Neural cell (in vitro differentiated cells): ENCODE measurements around the gene IL15. TPM values are rescaled to one million over a fixed set of nuclear protein-coding genes. Genes with fewer than 3 reads are reported as not detected.

ENCODE experiments used
- H2AFZ ChIP-seq: fragments of 200-600, 300-800 bp; sonication (generic), shearing (Covaris generic); 2 replicates; pipeline ENCODE4 v1.6.0; 2014; ENCODE audit warnings: low read depth, mild to moderate bottlenecking, antibody characterized with exemption, low read length, moderate library complexity
- H3F3A ChIP-seq: fragments of 200-600 bp; shearing (Covaris generic); 2 replicates; pipeline ENCODE4 v1.6.1; 2016; ENCODE audit warnings: mild to moderate bottlenecking, moderate library complexity, mixed read lengths, antibody characterized with exemption, low read length; ENCODE audit not compliant: insufficient read depth, poor library complexity, severe bottlenecking
- H3K27ac ChIP-seq: fragments of 200-600, 300-800 bp; sonication (generic), shearing (Covaris generic); 2 replicates; pipeline ENCODE4 v1.5.1; 2014; ENCODE audit warnings: mild to moderate bottlenecking, low read length, moderate library complexity
- H3K27me3 ChIP-seq: fragments of 300-800, 200-600 bp; sonication (generic), shearing (Covaris generic); 2 replicates; pipeline ENCODE4 v1.6.0; 2014; ENCODE audit warnings: mild to moderate bottlenecking, low read depth, low read length, moderate library complexity; ENCODE audit not compliant: insufficient read depth
- H3K36me3 ChIP-seq: fragments of 300-800, 200-600 bp; sonication (generic), shearing (Covaris generic); 2 replicates; pipeline ENCODE4 v1.5.1; 2014; ENCODE audit warnings: mild to moderate bottlenecking, antibody characterized with exemption, low read length, moderate library complexity; ENCODE audit not compliant: insufficient read depth
- H3K4me2 ChIP-seq: fragments of 300-800, 200-600 bp; sonication (generic), shearing (Covaris generic); 2 replicates; pipeline ENCODE4 v1.6.0; 2014; ENCODE audit warnings: mild to moderate bottlenecking, low read length
- H3K4me3 ChIP-seq: fragments of 300-800, 200-600 bp; sonication (generic), shearing (Covaris generic); 2 replicates; pipeline ENCODE4 v1.5.1; 2014; ENCODE audit warnings: mild to moderate bottlenecking, low read length, moderate library complexity
- H3K79me2 ChIP-seq: fragments of 200-600 bp; shearing (Covaris generic); replicated peaks from 2 replicates; pipeline ENCODE4 v1.6.0; 2014; ENCODE audit warnings: mild to moderate bottlenecking, low read length, moderate library complexity; ENCODE audit not compliant: insufficient read depth
- H3K9ac ChIP-seq: fragments of 300-800, 200-600 bp; sonication (generic), shearing (Covaris generic); 2 replicates; pipeline ENCODE4 v1.6.1; 2016; ENCODE audit warnings: mild to moderate bottlenecking, low read length, mixed read lengths
- H3K9me2 ChIP-seq: fragments of 200-600 bp; shearing (Covaris generic); 2 replicates; pipeline ENCODE4 v1.6.1; 2016; ENCODE audit warnings: mild to moderate bottlenecking, low read length, mixed read lengths; ENCODE audit not compliant: insufficient read depth
- H3K9me3 ChIP-seq: fragments of 200-600, 300-800 bp; sonication (generic), shearing (Covaris generic); 2 replicates; pipeline ENCODE4 v1.6.1; 2016; ENCODE audit warnings: mild to moderate bottlenecking, mixed run types, low read length, moderate library complexity, mixed read lengths
- H4K20me1 ChIP-seq: fragments of 200-600 bp; shearing (Covaris generic); 2 replicates; pipeline ENCODE4 v1.6.1; 2016; ENCODE audit warnings: mild to moderate bottlenecking, mixed run types; ENCODE audit not compliant: insufficient read depth
- CTCF ChIP-seq: fragments of 450-650 bp; IDR thresholded peaks from 2 replicates; pipeline ENCODE4 v1.5.1; 2014; ENCODE audit warnings: antibody characterized with exemption, mild to moderate bottlenecking, moderate library complexity; ENCODE audit not compliant: poor library complexity, severe bottlenecking
- EP300 ChIP-seq: fragments of 450-650 bp; conservative IDR thresholded peaks from 2 replicates; pipeline ENCODE4 v1.6.1; 2014; ENCODE audit warnings: antibody characterized with exemption, mild to moderate bottlenecking, moderate library complexity; ENCODE audit not compliant: poor library complexity, severe bottlenecking
- EZH2 ChIP-seq: fragments of 200-600, 300-800 bp; shearing (Covaris generic), sonication (generic); IDR thresholded peaks from 2 replicates; pipeline ENCODE4 v1.6.1; 2014; ENCODE audit warnings: antibody characterized with exemption, low read length, borderline replicate concordance, mild to moderate bottlenecking; ENCODE audit not compliant: insufficient read depth, poor library complexity, severe bottlenecking
- MXI1 ChIP-seq: fragments of 450-650 bp; conservative IDR thresholded peaks from 2 replicates; pipeline ENCODE4 v1.6.1; 2014; ENCODE audit warnings: antibody characterized with exemption, mild to moderate bottlenecking; ENCODE audit not compliant: poor library complexity, severe bottlenecking
- POLR2AphosphoS5 ChIP-seq: IDR thresholded peaks from 2 replicates; pipeline ENCODE4 v1.6.1; 2012
- RAD21 ChIP-seq: fragments of 450-650 bp; conservative IDR thresholded peaks from 2 replicates; pipeline ENCODE4 v1.6.1; 2014; ENCODE audit warnings: antibody characterized with exemption, mild to moderate bottlenecking, moderate library complexity
- REST ChIP-seq: IDR thresholded peaks from 2 replicates; pipeline ENCODE4 v1.6.1; 2012; ENCODE audit warnings: borderline replicate concordance
- SMC3 ChIP-seq: fragments of 450-650 bp; conservative IDR thresholded peaks from 2 replicates; pipeline ENCODE4 v1.6.1; 2014; ENCODE audit warnings: antibody characterized with exemption, mild to moderate bottlenecking, moderate library complexity; ENCODE audit not compliant: poor library complexity
- TAF1 ChIP-seq: IDR thresholded peaks from 2 replicates; pipeline ENCODE4 v1.6.1; 2012; ENCODE audit warnings: low read depth
- polyA plus RNA-seq: library from polyadenylated mRNA; depleted of rRNA; stranded (reverse); fragments of >200 nt; gene quantifications from 2 replicates; pipeline ENCODE4 v1.2.3, GENCODE V29; 2014

The IL15 gene
- polyA plus RNA-seq, 1 donor from 2014 or later: not detected

- Histone ChIP-seq H3K4me3 (no peak overlapping the region), H2AFZ (no peak overlapping the region), H3K9me3 (no peaks in the 10 kb centered on the region), H4K20me1 (no peaks in the 10 kb centered on the region), H3K27ac (no peak overlapping the region), H3K79me2 (no peaks in the 10 kb centered on the region), H3K9ac (no peak overlapping the region), H3K36me3 (no peaks in the 10 kb centered on the region), H3F3A (no peaks in the 10 kb centered on the region), H3K4me2 (no peak overlapping the region), H3K27me3 (no peaks in the 10 kb centered on the region), H3K9me2 (no peaks in the 10 kb centered on the region)
- TF ChIP-seq EP300 (no peak), MXI1 (no peak), RAD21 (no peak), CTCF (no peak), REST (no peak), EZH2 (no peak), TAF1 (no peak), SMC3 (no peak), POLR2AphosphoS5 (no peak)
Measured at GRCh38 chr4:141625023-141625422, 11.4 kb upstream of the IL15 start.

GRCh38 chr4:141630854-141631253, 5.5 kb upstream of the IL15 start:
- H3K27me3 ChIP-seq: peaks cover 12% of the 10 kb centered on the region
- no peaks in the 10 kb centered on the region for H3K9me2 ChIP-seq
- no peak overlapping the region for H3K9ac ChIP-seq
- H2AFZ ChIP-seq: no peak overlapping the region
- no peak overlapping the region for H3K27ac ChIP-seq
- no peaks in the 10 kb centered on the region for H3K79me2 ChIP-seq
- H3K9me3 ChIP-seq: no peaks in the 10 kb centered on the region
- no peaks in the 10 kb centered on the region for H3F3A ChIP-seq
- H3K4me2 ChIP-seq: no peak overlapping the region
- H4K20me1 ChIP-seq: no peaks in the 10 kb centered on the region
- no peaks in the 10 kb centered on the region for H3K36me3 ChIP-seq
- TF ChIP-seq SMC3: no peak
- TF ChIP-seq MXI1: no peak
- no peak for TF ChIP-seq CTCF
- TF ChIP-seq POLR2AphosphoS5: no peak
- TF ChIP-seq EZH2: no peak
- TF ChIP-seq REST: no peak
- no peak for TF ChIP-seq RAD21
- no peak for TF ChIP-seq TAF1
- TF ChIP-seq EP300: no peak
- no peak overlapping the region for H3K4me3 ChIP-seq
